ENCODE data around the gene TTC22. TPM values are rescaled to one million over a fixed set of nuclear protein-coding genes. Genes with fewer than 3 reads are reported as not detected.

Gene TTC22
- total RNA-seq, 2 experiments from 2014 or later, result 4.4 to 4.5 TPM

GRCh38 chr1:54800041-54800898 is 853 bp downstream of the TTC22 start:
- H3K36me3 Mint-ChIP-seq (ENCODE audit: low read depth), result peaks cover 21% of the 10 kb centered on the region
- H3K27ac Mint-ChIP-seq, result peak overlapping the region; percentile 85
- no peak for ATAC-seq (ENCODE audit: poor library complexity)
- peak overlapping the region; percentile 7 to 57 for H3K27ac ChIP-seq (ENCODE audit: low read depth in 1 of 2, low read length in 2 of 2)
- no peak for TF ChIP-seq CTCF (IDR thresholded peaks at IDR 0.05)
- H3K36me3 ChIP-seq (ENCODE audit: insufficient read depth, low read length), result peaks cover 11% of the 10 kb centered on the region
- H3K4me3 Mint-ChIP-seq, result peak overlapping the region; percentile 98
- peak in 1 of 14 experiments; percentile 9 for DNase-seq
- H3K9me3 ChIP-seq (ENCODE audit: control insufficient read depth in 1 of 2, insufficient read depth in 1 of 2, low read length in 2 of 2), result no peaks in the 10 kb centered on the region
- H3K27me3 Mint-ChIP-seq, result no peaks in the 10 kb centered on the region
- no peaks in the 10 kb centered on the region for H3K9me3 Mint-ChIP-seq
- ChIA-PET CTCF (interaction anchor here (1.3 to 2.4 kb wide), 8 partner anchors 9 to 939 kb away, joined by 3 to 16 read pairs (median 4); partner anchors contain the start of gene PARS2), POLR2A (interaction anchor here (0.6 to 3.3 kb wide), 9 partner anchors 8 to 855 kb away, joined by 3 to 16 read pairs (median 6); partner anchors contain the start of genes CYB5RL, DHCR24, IFT25 and LRRC42)
- peak overlapping the region; percentile 82 for H3K4me3 ChIP-seq (ENCODE audit: low read length)
- H3K4me1 ChIP-seq (ENCODE audit: insufficient read depth, low read length), result peaks cover 55% of the 10 kb centered on the region
- peaks cover 63% of the 10 kb centered on the region for H3K4me1 Mint-ChIP-seq (ENCODE audit: low read depth)
- intact Hi-C loops (cut with DNase I, micrococcal nuclease), result loop anchor here in 1 of 2 experiments (2.0 to 5.0 kb wide), 2 partner anchors 85 to 393 kb away; partner anchors contain the start of genes SSBP3 and TTC4
- no peaks in the 10 kb centered on the region for H3K27me3 ChIP-seq (ENCODE audit: control insufficient read depth in 1 of 2, insufficient read depth in 2 of 2, low read length in 2 of 2)

GRCh38 chr1:54798769-54799641 is 2.1 kb downstream of the TTC22 start:
- Mint-ChIP-seq H3K9me3 (no peaks in the 10 kb centered on the region), H3K4me1 (ENCODE audit: low read depth) (peaks cover 53% of the 10 kb centered on the region), H3K36me3 (ENCODE audit: low read depth) (peaks cover 31% of the 10 kb centered on the region), H3K27me3 (no peaks in the 10 kb centered on the region), H3K4me3 (peak overlapping the region; percentile 98), H3K27ac (peak overlapping the region; percentile 85)
- H3K27ac ChIP-seq (ENCODE audit: low read depth in 1 of 2, low read length in 2 of 2), result peak overlapping the region in 1 of 2 donors; percentile 7
- no peak for TF ChIP-seq CTCF (IDR thresholded peaks at IDR 0.05)
- DNase-seq (peak in 4 of 14 experiments; percentile 6 to 40 (median 26)), ATAC-seq (ENCODE audit: poor library complexity) (no peak)
- peak overlapping the region; percentile 82 for H3K4me3 ChIP-seq (ENCODE audit: low read length)
- ChIA-PET CTCF (no interaction called here), POLR2A (interaction anchor here (3.3 kb wide), 1 partner anchor 35 kb away, joined by 16 read pairs; the partner anchor contains the start of gene PARS2)
- H3K27me3 ChIP-seq (ENCODE audit: control insufficient read depth in 1 of 2, insufficient read depth in 2 of 2, low read length in 2 of 2), result no peaks in the 10 kb centered on the region
- H3K36me3 ChIP-seq (ENCODE audit: insufficient read depth, low read length), result peaks cover 17% of the 10 kb centered on the region
- peaks cover 42% of the 10 kb centered on the region for H3K4me1 ChIP-seq (ENCODE audit: insufficient read depth, low read length)
- intact Hi-C loops (cut with DNase I, micrococcal nuclease), result loop anchor here in 1 of 2 experiments (2.0 kb wide), 1 partner anchor 32 kb away; no protein-coding TSS in a partner anchor
- H3K9me3 ChIP-seq (ENCODE audit: control insufficient read depth in 1 of 2, insufficient read depth in 1 of 2, low read length in 2 of 2), result no peaks in the 10 kb centered on the region

GRCh38 chr1:54798206-54798605 is 2.9 kb downstream of the TTC22 start:
- Mint-ChIP-seq H3K27ac (no peak overlapping the region), H3K36me3 (ENCODE audit: low read depth) (peaks cover 39% of the 10 kb centered on the region), H3K4me3 (peak overlapping the region; percentile 98), H3K27me3 (no peaks in the 10 kb centered on the region), H3K9me3 (no peaks in the 10 kb centered on the region), H3K4me1 (ENCODE audit: low read depth) (peaks cover 48% of the 10 kb centered on the region)
- Histone ChIP-seq H3K36me3 (ENCODE audit: insufficient read depth, low read length) (peaks cover 25% of the 10 kb centered on the region), H3K9me3 (ENCODE audit: control insufficient read depth in 1 of 2, insufficient read depth in 1 of 2, low read length in 2 of 2) (no peaks in the 10 kb centered on the region), H3K27ac (ENCODE audit: low read depth in 1 of 2, low read length in 2 of 2) (peak overlapping the region in 1 of 2 donors; percentile 36), H3K27me3 (ENCODE audit: control insufficient read depth in 1 of 2, insufficient read depth in 2 of 2, low read length in 2 of 2) (no peaks in the 10 kb centered on the region), H3K4me1 (ENCODE audit: insufficient read depth, low read length) (peaks cover 38% of the 10 kb centered on the region), H3K4me3 (ENCODE audit: low read length) (no peak overlapping the region)
- TF ChIP-seq CTCF (IDR thresholded peaks at IDR 0.05), result no peak
- ChIA-PET CTCF (no interaction called here), POLR2A (no interaction called here)
- no peak for DNase-seq
- ATAC-seq (ENCODE audit: poor library complexity), result no peak
- intact Hi-C loops (cut with DNase I, micrococcal nuclease), result loop anchor here in 1 of 2 experiments (2.0 kb wide), 1 partner anchor 31 kb away; no protein-coding TSS in a partner anchor

Data from CD4-positive, alpha-beta T cell (primary cell).